GM18517 (cell line): ENCODE data around the gene RECQL.

Experiments used
- ATAC-seq: cut with Tn5 transposase; IDR thresholded peaks from one replicate; pipeline ENCODE4 v1.9.1; 2021; ENCODE audit warnings: mild to moderate bottlenecking, moderate library complexity; ENCODE audit not compliant: unreplicated experiment

RECQL gene

GRCh38 chr12:21501258-21502163 lies at the start of gene RECQL, which contains the start of gene GOLT1B:
TSS of gene RECQL (minus strand) at chr12:21501635. CDS start at chr12:21499570, 2,065 bp downstream.
TSS of gene GOLT1B (plus strand) at chr12:21501789. CDS start at chr12:21501924, 135 bp downstream.
- ATAC-seq = peak; percentile 99

- ATAC-seq = no peak
Measured at GRCh38 chr12:21547437-21547836, 46.0 kb upstream of the RECQL start.

GRCh38 chr12:21546716-21547115 lies 45.3 kb upstream of the RECQL start:
- ATAC-seq = no peak

- ATAC-seq = no peak
Measured at GRCh38 chr12:21545557-21545956, 44.1 kb upstream of the RECQL start.

GRCh38 chr12:21543151-21543550 lies 41.7 kb upstream of the RECQL start:
- no peak for ATAC-seq

GRCh38 chr12:21542403-21542802 lies 41.0 kb upstream of the RECQL start:
- no peak for ATAC-seq

GRCh38 chr12:21541773-21542172 lies 40.3 kb upstream of the RECQL start:
- no peak for ATAC-seq

GRCh38 chr12:21539797-21540196 lies 38.4 kb upstream of the RECQL start:
- no peak for ATAC-seq

GRCh38 chr12:21538061-21538653 lies 36.7 kb upstream of the RECQL start:
- no peak for ATAC-seq

- ATAC-seq = no peak
Measured at GRCh38 chr12:21529456-21529855, 28.0 kb upstream of the RECQL start.

GRCh38 chr12:21528953-21529352 lies 27.5 kb upstream of the RECQL start:
- no peak for ATAC-seq

GRCh38 chr12:21527451-21528180 lies 26.2 kb upstream of the RECQL start:
- ATAC-seq = peak; percentile 93

- no peak for ATAC-seq
Measured at GRCh38 chr12:21526721-21527345, 25.4 kb upstream of the RECQL start.

GRCh38 chr12:21526053-21526452 lies 24.6 kb upstream of the RECQL start, which contains the start of gene SPX:
TSS of gene SPX (plus strand) at chr12:21526296. CDS start at chr12:21526473, 177 bp downstream.
- ATAC-seq = no peak

GRCh38 chr12:21523148-21523547 lies 21.7 kb upstream of the RECQL start:
- no peak for ATAC-seq

- ATAC-seq = no peak
Measured at GRCh38 chr12:21521541-21521940, 20.1 kb upstream of the RECQL start.

GRCh38 chr12:21518451-21518850 lies 17.0 kb upstream of the RECQL start:
- ATAC-seq = no peak

GRCh38 chr12:21516281-21516680 lies 14.8 kb upstream of the RECQL start:
- no peak for ATAC-seq

GRCh38 chr12:21509768-21510167 lies 8.3 kb upstream of the RECQL start:
- ATAC-seq = peak; percentile 93

GRCh38 chr12:21507849-21508248 lies 6.4 kb upstream of the RECQL start:
- ATAC-seq = no peak

GRCh38 chr12:21505888-21506287 lies 4.5 kb upstream of the RECQL start:
- no peak for ATAC-seq
